ENCODE data around the gene COPS7A. TPM values are rescaled to one million over a fixed set of nuclear protein-coding genes. Genes with fewer than 3 reads are reported as not detected.

The COPS7A gene
- total RNA-seq, 1 experiment from 2014 or later: 34.2 TPM

GRCh38 chr12:6684609-6685008 lies 39.2 kb upstream of the COPS7A start:
- no peak overlapping the region for H2AFZ ChIP-seq (ENCODE audit: low read length)
- no peak overlapping the region for H4K8ac ChIP-seq (replicated peaks; ENCODE audit: insufficient read length, low read depth, low read length)
- no peak overlapping the region for H4K91ac ChIP-seq (ENCODE audit: insufficient read length, low read depth, low read length)
- Mint-ChIP-seq H3K4me3 (no peak overlapping the region), H3K27ac (peak overlapping the region in 1 of 3 experiments; percentile 33; a peak in 1 of 7 replicates), H3K27me3 (ENCODE audit: low read depth) (no peaks in the 10 kb centered on the region), H3K9me3 (no peaks in the 10 kb centered on the region), H3K4me1 (peaks cover 14 to 21% of the 10 kb centered on the region in 2 experiments), H3K36me3 (ENCODE audit: insufficient read depth in 1 of 3, low read depth in 3 of 3) (peaks cover 5 to 34% (median 23%) of the 10 kb centered on the region in 3 experiments; a peak in 5 of 7 replicates)
- H3T11ph ChIP-seq (ENCODE audit: low read length): no peak overlapping the region
- H3K4me2 ChIP-seq (ENCODE audit: insufficient read depth, insufficient read length, low read length): no peak overlapping the region
- H2BK20ac ChIP-seq (ENCODE audit: low read depth, low read length, poor library complexity, severe bottlenecking): no peak overlapping the region
- no peak overlapping the region for H2AK5ac ChIP-seq (ENCODE audit: insufficient read length, low read length)
- H3K18ac ChIP-seq (ENCODE audit: insufficient read length, low read depth, low read length): no peak overlapping the region
- DNase-seq: no peak
- H3K27me3 ChIP-seq (ENCODE audit: insufficient read depth, low read length): no peaks in the 10 kb centered on the region
- H2BK12ac ChIP-seq (ENCODE audit: insufficient read length, low read depth, low read length): no peak overlapping the region
- no peak overlapping the region for H2BK5ac ChIP-seq (ENCODE audit: insufficient read length, low read length)
- no peak overlapping the region for H3K9ac ChIP-seq (ENCODE audit: extremely low read depth, insufficient read length, low read length)
- H3K79me1 ChIP-seq (ENCODE audit: insufficient read depth, low read depth, low read length, poor library complexity, severe bottlenecking): peaks cover 10% of the 10 kb centered on the region
- H4K5ac ChIP-seq (ENCODE audit: insufficient read length, low read depth, low read length): no peak overlapping the region
- no peak overlapping the region for H3K14ac ChIP-seq (ENCODE audit: insufficient read depth, low read length)
- no peak overlapping the region for H3K27ac ChIP-seq (ENCODE audit: insufficient read length, low read depth, low read length)
- H2BK15ac ChIP-seq (ENCODE audit: low read depth, low read length): no peak overlapping the region
- WGBS (ENCODE audit: extremely low coverage, insufficient read length, low lambda C conversion rate): no CpG with 5 or more reads among the region's 6 CpGs
- H3K9me3 ChIP-seq (ENCODE audit: control insufficient read depth, low read depth, low read length): no peaks in the 10 kb centered on the region
- H3K56ac ChIP-seq (ENCODE audit: insufficient read length, low read depth, low read length): no peak overlapping the region
- peak; percentile 84 for TF ChIP-seq CTCF (conservative IDR thresholded peaks at IDR 0.05)
- H4K20me1 ChIP-seq (ENCODE audit: control insufficient read depth, insufficient read depth, insufficient read length): no peaks in the 10 kb centered on the region
- no peak overlapping the region for H2BK120ac ChIP-seq (ENCODE audit: low read depth, low read length, poor library complexity, severe bottlenecking)
- H3K79me2 ChIP-seq (ENCODE audit: insufficient read depth, low read length): peaks cover 27% of the 10 kb centered on the region; the same call in 1 of the 2 replicates
- no peaks in the 10 kb centered on the region for H3K4me1 ChIP-seq (ENCODE audit: insufficient read depth, low read length)
- H3K23me2 ChIP-seq (ENCODE audit: insufficient read length, low read depth, low read length, poor library complexity, severe bottlenecking): peaks cover 8% of the 10 kb centered on the region
- H3K4ac ChIP-seq (ENCODE audit: low read depth, low read length): no peak overlapping the region
- H3K23ac ChIP-seq (ENCODE audit: insufficient read length, low read depth, low read length): no peak overlapping the region
